Measurements from ENCODE around the gene IL19. TPM values are rescaled to one million over a fixed set of nuclear protein-coding genes. Genes with fewer than 3 reads are reported as not detected.
"Not testable (repeated sequence)": the region's sequence is repeated elsewhere in the genome, so short reads cannot be mapped to it uniquely, and the experiment has no call there.

Gene IL19
- total RNA-seq, 1 donor: 0.10 TPM

DNA sequence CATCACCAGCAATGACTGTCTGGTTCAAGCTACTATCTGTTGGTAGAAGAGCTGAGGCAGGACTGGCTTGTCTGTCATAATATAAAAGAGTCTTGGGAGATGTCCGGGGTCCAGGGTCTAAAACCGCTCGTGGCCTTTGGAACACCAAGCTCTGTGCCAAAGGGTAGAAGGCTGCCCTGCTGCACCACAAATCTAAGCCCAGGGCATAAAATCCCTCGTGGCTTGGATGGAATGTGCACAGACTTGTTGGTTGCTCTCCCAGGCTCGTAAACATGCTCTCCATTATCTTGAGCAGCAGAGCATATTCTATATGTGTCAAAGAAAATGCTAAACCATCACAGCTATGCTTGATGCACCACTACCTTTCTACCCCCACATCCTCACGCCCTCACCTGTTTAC lies 8.3 kb downstream of the IL19 start:
- peaks cover 64% of the 10 kb centered on the region for H3K4me1 ChIP-seq (ENCODE audit: insufficient read depth, low read length)
- not testable (repeated sequence) for H3K27me3 ChIP-seq (ENCODE audit: insufficient read depth, low read length); H3K9me3 ChIP-seq (ENCODE audit: low read depth, low read length); H3K4me3 ChIP-seq (ENCODE audit: low read length)

DNA sequence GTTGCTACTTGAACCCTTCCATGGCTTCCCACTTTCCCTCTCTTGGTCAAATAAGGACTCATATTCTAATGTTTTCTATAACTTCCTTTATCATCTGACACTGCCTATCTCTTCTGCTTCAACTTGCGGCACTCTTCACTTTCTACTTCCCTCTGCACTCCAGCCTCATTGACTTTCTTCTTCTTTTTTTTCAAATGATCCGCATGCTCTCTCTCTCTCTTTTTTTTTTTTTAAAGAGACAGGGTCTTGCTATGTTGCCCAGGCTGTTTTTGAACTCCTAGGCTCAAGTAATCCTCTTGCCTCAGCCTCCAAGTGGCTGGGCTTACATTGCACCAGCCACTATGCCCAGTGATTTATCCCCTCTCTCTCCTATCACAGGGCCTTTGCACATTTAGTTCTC lies 9.1 kb downstream of the IL19 start:
- H3K4me3 ChIP-seq (ENCODE audit: low read length): no peak overlapping the region
- H3K9me3 ChIP-seq (ENCODE audit: low read depth, low read length): no peaks in the 10 kb centered on the region
- H3K27me3 ChIP-seq (ENCODE audit: insufficient read depth, low read length): no peaks in the 10 kb centered on the region
- H3K4me1 ChIP-seq (ENCODE audit: insufficient read depth, low read length): peaks cover 63% of the 10 kb centered on the region

DNA sequence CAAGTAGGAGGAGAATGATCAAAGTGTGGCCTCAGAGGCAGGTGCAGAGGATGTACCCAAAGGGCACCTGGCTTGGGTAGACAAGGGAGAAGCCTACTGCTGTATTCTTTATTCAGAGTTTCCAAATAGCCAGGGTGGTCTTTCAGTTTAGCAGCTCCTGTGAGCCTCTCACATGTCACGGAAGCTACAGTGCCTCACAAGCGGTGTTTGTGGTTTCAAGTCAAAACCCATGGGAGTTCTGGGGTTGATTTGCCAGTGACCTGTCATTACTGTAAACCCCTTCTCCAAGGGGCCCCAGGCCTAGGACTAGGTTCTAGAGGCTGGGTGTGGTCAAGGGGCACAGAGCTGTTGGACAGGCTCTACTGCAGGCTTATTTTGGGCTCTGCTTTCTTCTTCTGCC lies 11.9 kb downstream of the IL19 start:
- peaks cover 71% of the 10 kb centered on the region for H3K4me1 ChIP-seq (ENCODE audit: insufficient read depth, low read length)
- no peak overlapping the region for H3K4me3 ChIP-seq (ENCODE audit: low read length)
- no peaks in the 10 kb centered on the region for H3K9me3 ChIP-seq (ENCODE audit: low read depth, low read length)
- no peaks in the 10 kb centered on the region for H3K27me3 ChIP-seq (ENCODE audit: insufficient read depth, low read length)

DNA sequence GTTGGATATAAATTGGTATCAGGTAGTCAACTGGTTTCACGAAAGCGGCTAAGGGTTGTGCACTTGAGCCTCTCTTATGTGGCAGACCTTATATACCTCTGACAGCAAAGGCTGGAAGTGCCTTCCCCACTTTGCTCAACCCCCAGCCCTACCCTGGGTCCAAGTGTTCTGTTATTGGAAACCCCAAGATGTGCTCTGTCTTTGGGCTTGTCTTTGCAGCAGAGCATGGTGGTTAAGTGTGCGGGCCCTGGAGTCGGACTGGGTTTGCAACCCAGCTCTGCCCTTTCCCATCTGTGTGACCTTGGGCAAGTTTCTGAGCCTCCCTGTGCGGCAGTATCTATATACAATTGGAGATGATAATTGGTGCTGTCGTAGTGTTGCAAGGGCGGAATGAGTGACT lies 12.9 kb downstream of the IL19 start:
- Histone ChIP-seq H3K4me1 (ENCODE audit: insufficient read depth, low read length) (peaks cover 71% of the 10 kb centered on the region), H3K9me3 (ENCODE audit: low read depth, low read length) (no peaks in the 10 kb centered on the region), H3K4me3 (ENCODE audit: low read length) (no peak overlapping the region), H3K27me3 (ENCODE audit: insufficient read depth, low read length) (no peaks in the 10 kb centered on the region)

DNA sequence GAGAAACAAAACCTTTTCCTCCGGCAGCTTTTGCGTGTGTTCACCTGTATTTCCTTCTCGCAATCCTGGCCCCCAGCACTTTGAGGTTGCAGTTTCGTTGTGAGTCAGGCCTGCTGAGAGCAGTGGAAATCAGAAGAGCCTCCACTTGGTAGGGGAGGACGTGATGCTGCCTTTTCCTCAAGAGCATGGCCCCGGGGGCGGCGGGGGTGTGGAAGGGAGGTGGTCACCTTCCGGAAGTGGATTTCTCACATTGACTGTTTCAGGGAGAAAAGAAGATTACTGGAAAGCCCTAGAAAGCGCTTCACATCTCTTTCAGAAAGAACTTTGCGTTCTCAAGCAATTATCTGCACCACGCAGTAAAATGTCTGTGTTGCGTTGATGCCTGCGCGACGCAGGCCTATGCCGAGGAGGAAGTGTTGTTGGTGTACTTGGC lies 13.9 kb downstream of the IL19 start:
- Histone ChIP-seq H3K9me3 (ENCODE audit: low read depth, low read length) (no peaks in the 10 kb centered on the region), H3K4me1 (ENCODE audit: insufficient read depth, low read length) (peaks cover 63% of the 10 kb centered on the region), H3K27me3 (ENCODE audit: insufficient read depth, low read length) (no peaks in the 10 kb centered on the region), H3K4me3 (ENCODE audit: low read length) (no peak overlapping the region)

DNA sequence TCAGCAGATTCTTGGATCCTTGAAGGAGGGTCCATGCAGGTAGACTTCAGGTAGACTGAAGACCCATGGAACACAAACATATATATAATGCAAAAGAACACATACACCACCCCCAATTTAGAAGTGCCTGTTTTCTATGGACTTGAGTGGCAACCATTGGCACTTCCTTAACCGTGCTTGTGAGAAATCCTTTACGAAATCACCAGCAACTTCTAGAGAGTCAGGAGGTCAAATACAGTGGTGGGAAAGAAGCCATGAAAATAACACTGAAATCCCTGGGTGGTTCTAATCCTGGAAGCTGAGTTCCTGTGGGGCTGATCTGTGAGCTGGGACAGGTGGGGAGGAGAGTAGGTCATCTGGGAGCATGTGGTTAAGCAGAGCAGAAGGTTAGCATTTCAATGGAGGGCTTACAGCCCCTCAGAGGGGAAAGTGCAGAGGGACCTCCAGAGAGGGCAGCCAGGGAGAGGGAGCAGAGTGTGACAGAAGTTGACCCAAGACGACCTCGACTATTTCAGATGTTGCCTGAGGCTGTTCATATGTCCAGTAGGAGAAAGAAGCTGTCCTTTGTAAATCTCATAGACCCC lies 14.7 kb downstream of the IL19 start:
- Histone ChIP-seq H3K27me3 (ENCODE audit: insufficient read depth, low read length) (no peaks in the 10 kb centered on the region), H3K4me3 (ENCODE audit: low read length) (no peak overlapping the region), H3K4me1 (ENCODE audit: insufficient read depth, low read length) (peaks cover 55% of the 10 kb centered on the region), H3K9me3 (ENCODE audit: low read depth, low read length) (no peaks in the 10 kb centered on the region)

DNA sequence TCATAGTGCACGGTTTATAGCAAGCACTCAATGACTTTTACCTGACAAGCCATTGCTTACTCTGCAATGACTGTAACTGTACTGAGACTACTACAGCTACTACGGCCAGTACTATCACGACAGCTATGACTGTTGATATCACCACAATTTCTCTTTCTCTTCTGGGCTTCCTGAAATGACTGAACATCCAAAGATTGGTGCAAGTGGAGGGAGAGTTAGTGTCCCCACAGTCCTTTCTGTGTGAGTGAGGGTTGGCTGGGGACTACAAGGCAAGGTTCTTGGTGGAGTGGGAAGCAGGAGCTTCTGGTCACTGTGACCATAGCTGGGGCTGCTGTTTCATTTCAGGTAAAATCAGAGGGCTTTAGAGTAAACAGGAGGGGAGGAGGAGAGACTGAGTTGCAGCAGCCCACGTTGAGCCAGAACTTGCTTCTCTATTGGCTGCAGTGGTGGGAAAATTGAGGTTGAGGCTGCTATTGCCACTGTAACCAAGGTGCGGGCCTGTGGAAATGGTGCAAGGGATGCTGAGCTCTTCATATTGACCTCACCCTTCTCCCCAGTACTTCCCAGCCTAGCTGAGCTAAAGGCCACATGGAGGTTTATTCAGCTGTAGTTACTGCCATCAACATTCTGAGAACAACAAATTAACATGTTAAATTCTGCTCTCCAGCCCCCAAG lies 15.8 kb downstream of the IL19 start:
- H3K9me3 ChIP-seq (ENCODE audit: low read depth, low read length): no peaks in the 10 kb centered on the region
- H3K4me1 ChIP-seq (ENCODE audit: insufficient read depth, low read length): peaks cover 52% of the 10 kb centered on the region
- no peaks in the 10 kb centered on the region for H3K27me3 ChIP-seq (ENCODE audit: insufficient read depth, low read length)
- no peak overlapping the region for H3K4me3 ChIP-seq (ENCODE audit: low read length)

DNA sequence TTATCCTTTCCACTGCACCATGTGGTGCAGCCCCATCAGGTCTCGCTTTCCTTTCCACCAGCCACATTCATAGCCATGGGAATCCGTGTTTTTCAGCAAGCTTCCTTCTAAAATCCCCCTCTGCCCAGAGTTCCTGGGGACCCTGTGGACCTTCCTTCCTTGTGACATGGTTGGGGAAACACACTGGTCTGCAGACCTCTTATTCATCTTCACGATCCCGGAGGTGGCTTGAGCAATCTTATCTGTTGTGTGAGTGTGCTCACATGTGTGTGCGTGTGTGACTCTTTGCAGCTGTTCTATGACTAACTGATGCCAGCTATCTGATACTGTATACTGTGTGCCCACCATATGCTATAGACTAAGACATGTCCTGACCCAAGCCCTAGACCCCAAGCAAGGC lies 17.3 kb downstream of the IL19 start:
- H3K27me3 ChIP-seq (ENCODE audit: insufficient read depth, low read length): no peaks in the 10 kb centered on the region
- H3K4me3 ChIP-seq (ENCODE audit: low read length): no peak overlapping the region
- peaks cover 54% of the 10 kb centered on the region for H3K4me1 ChIP-seq (ENCODE audit: insufficient read depth, low read length)
- no peaks in the 10 kb centered on the region for H3K9me3 ChIP-seq (ENCODE audit: low read depth, low read length)

DNA sequence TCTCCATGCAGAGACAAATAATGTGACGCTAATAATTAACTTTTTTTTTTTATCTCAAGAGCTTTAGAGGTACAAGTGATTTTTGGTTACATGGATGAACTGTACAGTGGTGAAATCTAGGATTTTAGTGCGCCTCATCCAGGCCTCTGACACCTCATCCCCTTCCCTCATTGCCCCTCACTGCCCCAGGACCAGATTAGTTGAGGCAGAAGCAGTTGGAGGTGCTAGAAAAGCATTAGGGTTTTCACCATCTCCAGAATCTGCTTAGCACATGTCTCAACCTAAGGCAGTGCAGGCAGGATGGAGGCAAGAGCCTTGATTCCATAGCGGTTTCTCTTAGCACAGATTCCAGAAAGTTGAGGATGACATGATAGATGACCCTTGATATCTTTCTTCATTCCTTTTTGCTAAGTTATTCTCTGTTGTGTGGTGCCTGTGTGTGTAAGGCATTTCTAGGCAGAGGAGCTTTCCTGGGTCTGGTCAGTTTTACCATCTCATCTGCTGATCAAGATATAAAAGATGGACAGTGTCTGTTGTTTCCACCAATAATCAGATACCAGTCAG lies 18.0 kb downstream of the IL19 start:
- Histone ChIP-seq H3K4me3 (ENCODE audit: low read length) (no peak overlapping the region), H3K4me1 (ENCODE audit: insufficient read depth, low read length) (peaks cover 48% of the 10 kb centered on the region)

DNA sequence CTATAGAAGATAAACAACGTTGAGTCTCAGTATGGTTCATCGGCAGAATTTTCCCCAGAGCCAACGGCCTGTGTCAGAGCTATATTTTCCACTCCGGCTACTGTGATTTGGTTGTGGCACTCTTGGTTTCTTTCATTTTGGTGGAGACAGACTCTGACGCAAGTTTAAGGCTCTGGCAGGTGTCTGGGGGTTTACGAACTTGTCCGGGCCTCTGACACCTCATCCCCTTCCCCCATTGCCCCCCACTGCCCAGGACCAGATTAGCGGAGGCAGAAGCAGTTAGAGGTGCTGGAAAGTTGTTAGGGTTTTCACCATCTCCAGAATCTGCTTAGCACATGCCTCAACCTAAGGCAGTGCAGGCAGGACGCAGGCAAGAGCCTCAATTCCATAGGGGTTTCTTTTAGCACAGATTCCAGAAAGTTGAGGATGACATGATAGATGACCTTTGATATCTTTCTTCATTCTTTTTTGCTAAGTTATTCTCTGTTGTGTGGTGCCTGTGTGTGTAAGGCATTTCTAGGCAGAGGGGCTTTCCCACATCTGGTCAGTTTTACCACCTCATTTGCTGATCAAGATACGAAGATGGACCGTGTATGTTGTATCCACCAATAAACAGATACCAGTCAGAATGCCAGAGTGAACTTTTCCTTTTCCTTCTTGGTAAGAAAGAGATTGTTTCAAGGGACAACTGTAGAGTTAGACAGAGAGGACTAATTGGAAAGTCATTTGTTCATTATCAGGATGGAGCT lies 20.1 kb downstream of the IL19 start:
- H3K4me1 ChIP-seq (ENCODE audit: insufficient read depth, low read length): peaks cover 37% of the 10 kb centered on the region
- H3K4me3 ChIP-seq (ENCODE audit: low read length): no peak overlapping the region
- no peaks in the 10 kb centered on the region for H3K27me3 ChIP-seq (ENCODE audit: insufficient read depth, low read length)
- H3K9me3 ChIP-seq (ENCODE audit: low read depth, low read length): no peaks in the 10 kb centered on the region

More for the DNA sequence above, 18.0 kb downstream of the IL19 start:
- H3K27me3 ChIP-seq (ENCODE audit: insufficient read depth, low read length): no peaks in the 10 kb centered on the region
- H3K9me3 ChIP-seq (ENCODE audit: low read depth, low read length): no peaks in the 10 kb centered on the region

DNA sequence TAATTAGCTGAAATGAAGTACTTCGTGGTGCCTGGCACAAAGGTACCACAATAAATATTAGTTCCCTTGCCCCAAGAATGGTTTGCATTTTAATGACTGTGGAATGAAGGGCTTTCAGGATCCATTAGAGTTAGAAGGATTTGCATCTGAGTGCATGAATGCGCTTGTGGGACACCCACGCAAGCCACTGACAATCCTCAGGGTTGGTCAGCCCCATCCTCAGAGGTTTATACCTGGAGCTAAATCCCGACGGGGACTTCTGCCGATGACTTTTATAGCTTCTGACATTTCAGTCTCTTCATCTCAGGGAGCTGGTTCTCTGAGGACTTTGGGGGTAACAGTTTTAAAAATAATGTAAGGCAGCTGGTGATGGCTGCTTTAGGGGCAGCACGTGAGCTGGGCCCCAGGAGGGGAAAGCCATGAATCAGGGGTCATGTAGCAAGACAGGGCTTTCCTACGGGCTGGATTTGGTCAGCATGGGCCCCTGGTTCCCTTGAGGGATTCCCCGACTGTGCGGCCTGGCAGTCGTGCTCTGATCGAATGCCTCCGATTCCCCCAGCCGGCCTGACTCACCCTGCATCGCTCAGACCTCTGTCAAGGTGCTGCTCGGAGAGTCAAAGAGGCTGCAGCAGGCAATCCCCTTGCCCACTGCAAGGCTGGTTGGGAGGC lies 22.5 kb downstream of the IL19 start:
- H3K4me1 ChIP-seq (ENCODE audit: insufficient read depth, low read length): peaks cover 40% of the 10 kb centered on the region
- H3K9me3 ChIP-seq (ENCODE audit: low read depth, low read length): no peaks in the 10 kb centered on the region
- no peaks in the 10 kb centered on the region for H3K27me3 ChIP-seq (ENCODE audit: insufficient read depth, low read length)
- no peak overlapping the region for H3K4me3 ChIP-seq (ENCODE audit: low read length)

DNA sequence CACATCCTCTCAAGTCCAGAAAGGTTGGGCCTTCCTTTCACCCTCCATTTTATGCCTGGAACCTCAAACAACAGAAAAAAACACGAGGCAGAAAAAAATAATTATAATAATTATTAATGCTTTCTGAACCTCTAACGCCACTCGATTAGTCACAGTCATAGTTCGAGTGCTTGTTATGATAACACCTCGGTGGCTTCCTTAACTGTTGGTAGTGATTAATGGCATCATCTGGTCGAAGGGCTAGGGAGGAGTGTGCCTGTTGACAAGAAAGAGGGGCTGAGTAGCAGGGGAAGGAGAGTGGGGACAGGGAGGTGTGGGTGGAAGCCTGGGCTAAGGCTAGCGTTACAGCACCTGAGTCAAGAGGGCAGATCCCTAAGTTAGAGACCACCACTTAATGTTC lies 23.0 kb downstream of the IL19 start:
- peaks cover 43% of the 10 kb centered on the region for H3K4me1 ChIP-seq (ENCODE audit: insufficient read depth, low read length)
- no peak overlapping the region for H3K4me3 ChIP-seq (ENCODE audit: low read length)
- no peaks in the 10 kb centered on the region for H3K27me3 ChIP-seq (ENCODE audit: insufficient read depth, low read length)

DNA sequence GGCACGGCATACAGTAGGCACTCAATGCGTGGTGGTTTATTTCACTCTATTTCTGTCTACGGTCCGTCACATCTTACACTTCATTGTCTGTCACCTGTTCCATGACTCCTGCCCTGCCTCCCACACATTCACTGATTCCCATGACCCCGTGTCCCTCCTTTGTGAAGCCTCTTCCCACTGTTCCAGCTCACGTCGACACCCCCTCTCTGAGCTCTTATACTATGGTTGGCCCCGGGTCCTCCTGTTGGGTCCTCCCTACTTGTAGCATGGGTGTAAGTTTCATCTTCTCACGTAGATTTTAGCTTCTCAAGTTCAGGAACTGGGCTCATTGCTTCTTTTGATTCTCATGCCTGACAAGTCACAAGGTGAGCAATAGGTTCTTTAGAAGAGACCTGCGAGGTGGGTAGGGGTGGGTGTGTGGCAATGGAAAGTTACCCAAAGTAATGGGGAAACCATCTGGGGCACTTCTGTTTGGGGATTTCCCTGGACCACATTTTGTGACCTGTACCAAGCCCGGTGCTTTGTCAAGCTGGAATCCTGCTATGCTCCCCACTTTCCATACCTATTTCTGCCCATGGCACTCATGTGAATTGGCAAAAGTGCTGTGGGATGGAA lies 23.8 kb downstream of the IL19 start:
- Histone ChIP-seq H3K4me3 (ENCODE audit: low read length) (no peak overlapping the region), H3K27me3 (ENCODE audit: insufficient read depth, low read length) (no peaks in the 10 kb centered on the region), H3K4me1 (ENCODE audit: insufficient read depth, low read length) (peaks cover 43% of the 10 kb centered on the region), H3K9me3 (ENCODE audit: low read depth, low read length) (no peaks in the 10 kb centered on the region)

More for the DNA sequence above, 23.0 kb downstream of the IL19 start:
- H3K9me3 ChIP-seq (ENCODE audit: low read depth, low read length): no peaks in the 10 kb centered on the region

DNA sequence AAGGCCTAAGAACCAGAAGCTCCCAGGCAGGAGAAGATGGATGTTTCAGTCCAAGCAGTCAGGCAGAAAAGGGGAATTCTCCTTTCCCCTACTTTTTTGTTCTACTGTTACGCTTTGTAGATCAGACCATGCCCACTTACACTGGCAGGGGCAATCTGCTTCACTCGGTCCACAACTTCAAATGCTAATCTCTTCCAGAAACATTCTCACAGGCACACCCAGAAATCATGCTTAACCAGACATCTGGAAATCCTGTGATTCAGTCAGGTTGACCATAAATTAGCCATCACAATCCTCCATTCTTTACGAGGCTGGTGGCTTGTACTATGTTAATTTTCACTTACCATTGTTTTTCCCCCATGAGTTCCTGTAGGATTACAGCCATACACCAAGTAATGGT lies 25.5 kb downstream of the IL19 start:
- Histone ChIP-seq H3K27me3 (ENCODE audit: insufficient read depth, low read length) (no peaks in the 10 kb centered on the region), H3K4me3 (ENCODE audit: low read length) (no peak overlapping the region), H3K4me1 (ENCODE audit: insufficient read depth, low read length) (peaks cover 42% of the 10 kb centered on the region), H3K9me3 (ENCODE audit: low read depth, low read length) (no peaks in the 10 kb centered on the region)
